SKM-1 (cell line): Measurements from ENCODE around the gene TUSC2.
A peak's percentile ranks its signal among the peaks of the same experiment; 100 is the strongest.

Source experiments
- DNase-seq: peaks from one replicate; lab custom pipeline; 2025; ENCODE audit not compliant: unreplicated experiment; lab: John Stamatoyannopoulos, UW

Gene TUSC2, protein sequence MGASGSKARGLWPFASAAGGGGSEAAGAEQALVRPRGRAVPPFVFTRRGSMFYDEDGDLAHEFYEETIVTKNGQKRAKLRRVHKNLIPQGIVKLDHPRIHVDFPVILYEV

DNA sequence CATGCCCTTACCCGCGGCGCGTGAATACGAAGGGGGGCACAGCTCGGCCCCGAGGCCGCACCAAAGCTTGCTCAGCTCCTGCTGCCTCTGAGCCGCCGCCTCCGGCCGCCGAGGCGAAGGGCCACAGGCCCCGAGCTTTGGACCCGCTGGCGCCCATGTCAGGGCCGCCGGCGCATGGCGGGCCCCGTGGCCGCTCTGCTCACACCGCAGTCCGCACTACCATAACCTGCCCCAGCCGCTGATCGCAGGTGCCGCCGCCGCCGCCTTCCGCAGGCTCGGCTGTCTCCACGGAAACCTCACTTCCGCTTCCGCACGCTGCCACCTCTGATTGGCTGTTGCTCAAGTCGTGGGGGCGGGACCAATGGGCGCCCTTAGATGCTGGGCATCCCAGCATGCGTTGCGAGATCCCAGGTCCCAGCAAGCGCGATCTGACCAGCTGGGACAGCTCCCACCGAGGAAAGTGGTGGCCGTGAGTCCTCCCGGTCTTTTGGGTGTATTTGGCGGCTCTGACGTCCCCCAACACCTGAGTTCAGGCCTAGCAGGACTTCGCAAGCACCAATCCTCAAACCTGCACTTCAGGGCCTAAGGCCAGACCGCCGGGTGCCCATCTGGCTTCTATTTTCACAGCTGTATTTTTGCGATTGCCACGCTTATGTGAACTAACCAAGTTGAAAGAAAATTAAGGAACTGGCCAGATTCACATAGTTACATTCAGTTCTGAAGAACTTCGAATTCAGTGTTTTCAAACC is at the start of gene TUSC2:
TUSC2 (minus strand) TSS at position 281 of the 749 bp plus-strand sequence; CDS start at position 157, 124 bp downstream.
- DNase-seq: peak; percentile 92

DNA sequence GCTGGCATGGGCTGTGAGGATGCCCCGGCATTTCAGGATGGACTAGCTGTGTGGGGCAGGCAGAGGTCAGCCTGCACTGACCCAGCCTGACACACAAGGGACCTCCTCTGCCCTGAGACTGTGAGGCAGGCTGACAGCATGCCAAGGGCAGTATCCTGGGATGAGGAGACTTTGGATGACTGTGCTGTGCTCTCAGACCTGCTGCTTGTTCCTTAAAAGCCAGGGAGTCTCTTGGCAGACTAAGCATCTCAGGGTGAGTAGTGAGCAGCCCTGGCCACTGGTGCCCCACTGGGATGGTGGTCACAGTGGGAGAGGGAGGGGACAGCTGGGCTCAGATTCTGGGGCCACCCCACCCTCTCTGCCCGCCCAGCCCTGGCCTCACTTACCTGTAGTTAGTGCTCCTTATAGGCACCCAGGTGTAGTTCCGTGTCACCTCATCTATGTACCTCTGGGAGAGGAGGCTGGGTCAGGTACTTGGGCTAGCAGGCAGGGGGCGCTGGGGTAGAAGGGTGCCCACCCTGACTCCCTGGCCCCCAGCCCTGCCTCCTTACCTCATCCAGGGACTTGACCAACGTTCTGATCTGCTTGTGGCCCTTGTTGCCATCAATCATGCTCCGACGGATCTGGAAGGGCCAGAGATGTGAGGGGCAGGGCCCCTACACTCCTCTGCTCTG is 47.4 kb upstream of the TUSC2 start:
- DNase-seq: no peak

DNA sequence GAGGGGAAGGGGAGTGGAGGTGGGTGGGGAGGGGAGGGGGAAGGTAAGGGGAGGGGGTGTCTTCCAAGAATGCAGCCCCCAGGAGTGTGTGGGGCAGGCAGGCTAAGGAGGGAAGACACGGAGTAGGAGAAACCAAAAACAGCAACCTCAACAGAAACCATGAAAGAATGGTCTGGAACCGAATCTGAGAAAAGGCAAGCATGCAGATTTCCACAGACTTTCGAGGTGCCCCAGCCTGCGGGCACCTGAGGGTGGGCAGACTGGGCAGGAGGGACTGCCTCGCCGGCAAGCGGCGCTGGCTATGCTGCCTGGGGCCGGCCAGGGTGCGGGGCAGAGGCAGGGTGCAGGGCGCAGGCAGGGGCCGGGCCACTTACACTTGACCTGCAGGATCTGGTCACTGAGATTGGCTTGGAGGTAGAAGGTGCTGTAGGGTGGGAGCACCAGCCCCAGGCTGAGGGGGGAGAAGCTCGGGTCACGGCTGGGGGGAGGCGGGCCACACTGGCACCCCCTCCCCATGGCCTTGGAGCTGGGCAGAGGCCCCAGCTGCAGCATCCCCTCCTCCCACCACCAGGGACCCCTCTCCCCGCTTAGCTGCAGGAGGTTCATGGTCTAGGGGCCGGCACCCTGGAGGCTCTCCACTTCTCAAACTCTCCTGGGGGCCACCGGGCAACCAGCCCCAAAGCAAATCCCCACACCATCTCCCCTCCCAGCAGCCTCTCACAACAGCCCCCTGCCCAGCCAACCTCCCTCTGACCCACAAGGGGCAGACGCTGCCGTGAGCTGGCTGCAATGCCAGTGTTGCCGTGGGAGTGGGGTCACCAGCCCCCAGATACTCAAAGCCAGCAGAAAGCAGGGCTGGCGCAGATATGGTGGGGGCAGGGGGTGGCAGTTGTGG is 46.6 kb upstream of the TUSC2 start:
- no peak for DNase-seq

DNA sequence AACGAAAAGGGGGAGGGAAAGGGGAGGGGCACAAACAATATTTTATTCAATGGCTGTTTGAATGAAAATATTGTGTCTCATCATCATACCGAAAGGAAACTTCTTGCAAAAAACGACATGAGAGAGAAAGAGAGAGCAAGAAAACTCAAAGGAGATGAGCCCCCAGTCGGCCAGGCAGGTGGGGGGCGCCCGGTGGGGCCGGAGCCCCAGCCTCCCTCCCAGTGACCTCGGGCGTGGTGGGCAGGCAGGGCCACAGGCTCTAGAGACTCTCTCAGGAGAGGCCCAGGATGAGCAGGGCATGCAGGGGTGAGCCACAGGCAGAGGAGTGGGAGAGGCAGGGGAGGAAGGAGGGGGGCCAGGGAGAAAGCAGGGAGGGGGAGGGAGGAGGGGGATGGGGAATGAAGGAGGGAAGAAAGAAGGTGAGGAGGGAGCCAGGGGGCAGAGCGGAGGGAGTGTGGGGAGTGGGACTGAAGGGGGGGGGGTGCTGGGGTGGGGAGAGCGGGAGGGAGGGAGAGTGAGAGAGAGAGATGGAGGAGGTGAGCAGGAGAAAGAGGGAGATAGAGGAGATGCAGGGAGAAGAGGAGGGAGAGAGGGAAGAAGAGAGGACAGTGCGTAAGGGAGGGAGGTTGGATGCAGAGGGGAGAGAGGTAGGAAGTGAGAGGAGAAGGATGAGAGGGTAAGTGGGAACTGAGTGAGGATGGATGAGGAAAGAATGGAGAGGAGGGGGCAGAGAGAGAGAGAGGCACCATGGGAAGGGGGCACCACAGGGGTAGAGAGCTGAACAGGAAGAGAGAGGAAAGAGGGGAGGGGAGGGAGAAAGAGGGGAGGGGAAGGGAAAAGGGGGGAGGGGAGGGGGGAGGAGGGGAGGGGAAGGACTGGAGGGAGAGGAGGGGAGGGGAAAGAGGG is 45.4 kb upstream of the TUSC2 start:
- no peak for DNase-seq

DNA sequence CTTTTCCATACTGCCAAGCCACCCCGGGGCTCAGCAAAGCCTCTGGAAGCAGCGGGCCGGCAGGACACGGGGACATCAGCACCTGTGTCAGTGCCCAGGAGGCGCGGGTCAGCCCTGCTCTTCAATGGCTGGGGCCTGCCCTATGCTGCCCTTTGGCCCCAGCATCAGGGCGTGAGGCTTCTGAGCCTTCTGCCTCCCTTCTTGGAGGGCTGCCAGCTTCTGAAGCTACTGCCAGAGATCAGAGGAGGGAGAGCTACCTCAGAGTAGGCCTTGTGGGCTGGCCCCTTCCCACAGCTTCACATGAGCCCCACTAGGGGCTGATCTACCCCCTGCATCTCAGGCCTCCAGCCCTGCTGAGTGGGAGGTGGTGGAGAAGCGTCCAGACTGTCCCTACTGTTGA is 44.3 kb upstream of the TUSC2 start:
- DNase-seq: no peak

DNA sequence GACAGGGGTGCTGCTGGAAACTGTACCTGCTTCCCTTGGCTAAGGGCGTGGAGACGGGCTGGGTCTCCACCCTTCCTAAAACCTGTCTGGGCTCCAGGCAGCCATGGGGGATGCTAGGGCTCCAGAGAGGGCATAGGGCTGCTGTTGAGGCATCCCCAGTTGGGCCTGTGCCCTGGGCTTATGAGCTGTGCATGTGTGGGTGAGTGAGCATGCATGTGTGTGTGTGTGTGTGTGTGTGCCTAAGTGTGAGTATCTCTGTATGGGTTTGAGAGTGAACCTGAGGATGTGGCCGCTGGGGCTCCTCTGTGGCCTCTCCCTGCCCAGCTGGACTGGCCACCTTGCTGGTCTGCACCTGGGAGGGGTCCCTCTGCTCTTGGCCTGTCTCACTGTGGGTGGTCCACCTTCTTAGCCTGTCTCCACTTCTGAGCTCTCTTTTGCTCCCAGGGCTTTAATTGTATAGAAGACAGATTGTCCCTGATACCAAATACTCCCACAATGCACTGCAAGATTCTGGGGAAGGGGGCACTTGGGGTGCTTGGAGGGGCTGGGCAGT is 43.2 kb upstream of the TUSC2 start:
- DNase-seq: no peak

DNA sequence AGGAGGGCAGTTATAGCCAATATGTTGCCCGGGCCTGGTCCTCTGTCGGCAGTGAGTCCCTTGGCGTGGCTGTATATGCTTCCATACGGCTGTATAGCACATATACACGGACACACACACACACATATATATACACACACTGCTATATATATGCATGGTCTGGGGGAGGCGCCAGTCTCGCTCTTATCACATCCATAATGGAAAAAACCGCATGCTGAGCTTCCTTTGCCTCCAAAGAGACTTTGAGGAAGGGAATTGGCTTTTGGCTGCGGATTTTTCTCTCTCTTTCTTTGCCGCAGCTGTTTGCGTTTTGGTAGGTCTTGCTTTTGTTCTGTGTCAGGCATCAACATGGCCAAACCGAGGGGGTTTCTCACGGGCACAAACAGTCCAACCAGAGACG is 42.6 kb upstream of the TUSC2 start:
- no peak for DNase-seq

DNA sequence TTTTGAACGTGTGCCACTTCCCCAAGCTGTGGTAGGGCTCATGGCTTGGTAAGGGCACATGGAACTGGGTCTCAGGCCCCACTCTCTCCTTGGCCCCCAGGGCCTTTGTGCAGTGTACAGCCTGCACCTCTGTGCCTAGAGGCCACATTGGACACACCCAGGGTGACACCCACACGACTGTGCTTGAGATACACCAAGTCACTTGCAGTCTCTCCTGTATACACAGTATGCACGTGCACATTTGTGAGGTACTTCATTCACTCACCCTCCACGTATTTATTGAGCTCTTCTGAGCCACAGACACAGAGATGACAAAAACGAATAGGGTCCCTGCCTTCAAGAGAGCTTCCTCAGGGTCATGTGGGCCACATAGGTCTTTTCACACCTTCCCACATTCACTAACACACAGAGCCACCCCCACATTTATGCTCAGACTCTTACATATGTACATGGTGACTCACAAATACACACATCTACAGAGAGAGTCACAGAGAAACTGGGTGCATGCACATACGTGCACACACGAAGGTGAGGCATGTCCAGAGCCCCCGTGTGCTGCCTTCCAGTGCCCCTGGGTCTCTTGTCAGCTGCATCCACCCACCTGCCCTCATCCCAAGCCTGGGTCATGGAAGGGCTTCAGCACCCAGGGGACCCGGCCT is 41.1 kb upstream of the TUSC2 start:
- no peak for DNase-seq

DNA sequence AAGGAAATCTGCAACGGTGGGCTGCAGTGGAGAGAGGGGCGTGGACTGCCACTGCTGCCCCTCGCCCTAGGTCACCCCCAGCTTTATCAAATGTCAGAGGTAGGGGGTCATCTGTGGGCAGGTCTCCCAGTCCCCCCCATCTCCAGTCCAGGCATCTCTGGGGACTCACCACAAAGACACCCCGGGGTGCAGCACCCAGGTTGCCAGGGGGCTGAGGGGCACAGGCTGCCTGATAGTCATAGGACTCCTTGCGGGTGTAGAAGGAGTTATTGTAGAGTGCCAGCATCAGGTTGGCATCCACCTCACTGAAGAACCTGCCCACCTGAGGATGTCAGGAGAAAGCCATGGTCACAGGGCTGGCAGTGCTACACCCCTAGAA is 37.8 kb upstream of the TUSC2 start:
- no peak for DNase-seq

DNA sequence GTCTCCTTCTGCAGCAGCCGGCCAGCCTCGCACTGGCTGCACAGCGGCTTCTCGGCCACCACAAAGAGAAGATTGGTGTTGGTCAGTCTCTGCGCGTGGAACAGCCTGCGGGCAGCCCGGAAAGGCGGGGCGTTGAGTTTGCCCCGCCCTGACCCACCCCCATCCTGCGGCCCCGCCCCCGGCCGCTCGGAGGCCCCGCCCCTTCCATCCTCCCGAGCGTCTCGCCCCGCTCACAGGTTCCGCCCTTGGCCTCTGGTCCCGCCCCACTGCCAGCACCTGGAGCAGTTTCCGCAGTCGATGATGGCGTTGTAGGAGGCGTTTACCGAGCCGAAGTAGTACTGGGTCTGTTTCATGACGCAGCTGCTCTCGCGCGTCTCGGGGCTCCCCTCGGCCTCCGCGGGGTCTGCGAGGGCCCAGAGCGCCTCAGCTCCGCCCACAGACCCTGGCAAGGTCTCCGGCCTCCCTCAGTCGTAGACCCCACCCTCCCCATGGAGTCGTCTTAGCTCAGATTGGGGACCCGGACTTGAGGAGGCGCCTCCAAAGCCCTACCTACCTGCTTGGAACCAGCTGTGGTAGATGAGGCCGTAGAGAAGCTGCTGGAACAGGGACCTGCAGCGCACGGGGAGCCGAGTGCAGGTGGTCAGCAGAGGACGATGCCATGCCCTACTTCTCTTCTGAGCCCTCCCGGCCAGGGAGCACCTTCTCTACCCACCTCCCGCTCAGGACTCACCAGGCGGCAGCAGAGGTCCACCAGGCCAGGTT is 37.2 kb upstream of the TUSC2 start:
- DNase-seq: peak; percentile 34

DNA sequence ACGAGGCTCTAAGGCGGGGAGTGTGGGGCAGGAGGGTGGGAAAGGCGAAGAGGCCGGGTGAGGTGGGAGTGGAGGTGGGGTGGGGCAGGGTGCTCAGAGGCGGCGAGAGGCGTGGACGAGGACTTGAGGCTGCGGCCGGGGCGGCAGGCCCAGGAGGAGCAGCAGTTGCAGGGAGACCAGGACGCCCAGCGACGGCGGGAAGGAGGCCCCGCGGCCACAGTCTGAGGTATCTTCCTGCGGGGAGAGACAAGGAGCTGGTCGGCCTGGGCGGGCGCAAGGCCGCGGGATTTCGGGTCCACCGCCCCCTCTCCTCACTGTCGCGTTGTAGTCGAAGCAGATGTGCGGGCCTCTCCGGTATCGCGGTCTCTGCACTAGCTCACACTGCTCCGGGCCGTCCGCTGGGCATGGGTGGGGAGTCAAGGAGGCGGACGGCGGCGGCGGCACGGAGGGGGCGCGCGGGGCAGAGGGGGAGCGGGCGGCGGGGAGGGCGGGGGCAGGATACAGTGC is 36.6 kb upstream of the TUSC2 start:
- DNase-seq: no peak

DNA sequence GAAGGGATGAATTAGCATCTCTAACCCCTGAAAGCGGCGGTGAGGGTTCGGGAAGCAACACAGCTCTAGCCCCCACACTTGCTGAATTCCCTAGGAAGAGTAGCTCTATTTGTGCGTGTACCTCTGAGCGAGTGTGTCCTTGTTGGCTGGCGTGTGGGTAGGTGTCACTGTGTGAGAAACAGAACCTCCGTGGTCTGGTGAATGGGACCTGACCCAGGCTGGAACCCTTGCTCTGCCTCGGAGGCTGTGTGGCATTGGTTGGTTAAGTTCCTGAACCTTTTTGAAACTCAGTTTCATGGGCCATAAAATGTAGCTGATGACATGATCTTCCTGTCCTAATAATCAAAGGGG is 31.7 kb upstream of the TUSC2 start:
- no peak for DNase-seq

DNA sequence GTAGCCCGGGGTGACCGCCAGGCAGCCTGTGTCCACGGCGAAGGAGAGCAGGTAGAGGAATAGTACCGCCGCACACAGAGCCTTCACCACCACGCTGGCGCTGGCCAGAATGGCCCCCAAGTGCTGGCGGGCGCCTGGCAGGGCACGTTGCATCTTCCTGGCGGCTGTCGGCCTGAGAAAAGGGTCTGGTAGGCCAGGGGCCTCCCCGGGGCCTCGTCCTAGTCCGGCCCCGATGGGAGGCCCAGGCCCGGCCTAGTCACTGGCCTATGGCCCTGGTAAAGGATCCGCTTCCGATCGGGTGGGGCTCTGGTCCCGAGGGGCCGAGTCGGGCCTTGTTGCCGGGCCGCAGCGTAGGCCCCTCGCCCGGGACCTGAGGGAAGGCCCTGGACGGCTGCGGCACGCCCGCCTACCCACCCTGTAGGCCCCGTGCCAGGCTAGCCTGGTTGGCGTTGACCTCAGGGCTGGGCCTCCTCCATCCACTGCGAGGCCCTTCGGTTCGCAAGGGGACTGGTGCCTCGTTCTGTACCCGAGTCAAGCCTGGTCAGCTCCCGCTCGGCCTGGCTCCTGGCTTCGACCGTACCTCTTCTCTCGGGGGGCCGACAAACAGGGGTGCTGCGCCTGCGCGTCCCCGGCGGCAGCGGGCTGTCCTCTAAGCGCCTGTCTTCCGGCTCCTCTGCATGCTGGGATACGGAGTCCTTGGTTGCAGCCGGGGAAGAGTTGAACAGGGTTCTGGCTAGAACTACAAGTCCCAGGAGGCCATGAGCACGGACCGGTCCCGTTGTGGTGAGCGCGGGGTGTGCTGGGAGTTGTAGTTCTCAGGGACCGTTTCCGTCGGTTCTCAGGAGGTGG is 31.1 kb upstream of the TUSC2 start, which contains the start of gene TMEM115:
TMEM115 (minus strand) TSS at position 611 of the 849 bp plus-strand sequence; CDS start at position 153, 458 bp downstream.
- peak; percentile 97 for DNase-seq

DNA sequence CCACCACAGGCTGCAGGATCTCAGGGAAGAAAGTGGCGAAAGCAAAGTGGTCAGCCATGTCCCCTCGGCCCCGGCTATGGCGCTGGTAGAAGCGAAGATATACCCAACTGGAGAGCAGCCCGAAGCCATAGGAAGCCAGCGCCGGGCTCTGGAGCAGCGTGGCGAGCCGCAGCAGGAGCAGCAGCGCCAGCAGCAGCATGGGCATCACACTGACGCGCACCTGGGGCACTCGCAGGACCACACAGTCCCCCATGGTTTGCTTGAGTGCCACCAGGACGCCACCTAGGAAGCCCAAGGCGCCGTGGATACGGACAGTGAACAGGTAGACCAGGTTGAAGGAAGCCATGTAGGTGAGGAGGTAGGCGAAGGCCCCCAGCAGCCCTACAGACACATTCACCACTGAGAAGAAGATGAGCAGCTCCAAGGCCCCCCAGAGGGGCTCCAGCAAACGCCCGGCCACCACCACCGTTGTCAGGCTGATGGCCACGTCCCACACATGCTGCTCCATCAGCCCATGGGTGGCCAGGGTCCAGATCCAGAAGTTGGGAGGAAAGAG is 30.4 kb upstream of the TUSC2 start:
- DNase-seq: no peak

DNA sequence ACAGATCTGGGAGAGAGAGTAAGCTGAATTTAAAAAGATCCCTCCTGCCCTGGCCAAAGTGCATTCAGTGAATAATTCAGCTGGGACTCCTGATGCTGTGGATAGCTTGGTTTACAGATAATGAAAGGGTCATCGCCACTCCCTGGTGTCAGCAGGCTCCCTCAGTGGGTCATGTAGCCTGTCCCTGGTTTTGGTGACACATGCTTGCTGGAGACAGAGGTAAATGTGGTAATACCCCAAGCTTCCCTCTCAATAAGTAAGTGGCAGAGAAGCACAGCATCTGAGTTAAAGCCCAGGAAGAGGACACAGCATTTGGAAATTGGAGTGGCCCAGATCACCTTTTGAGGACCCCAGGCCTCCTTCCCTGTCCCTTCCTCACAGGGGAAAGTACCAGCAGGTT is 29.5 kb upstream of the TUSC2 start:
- DNase-seq: no peak

DNA sequence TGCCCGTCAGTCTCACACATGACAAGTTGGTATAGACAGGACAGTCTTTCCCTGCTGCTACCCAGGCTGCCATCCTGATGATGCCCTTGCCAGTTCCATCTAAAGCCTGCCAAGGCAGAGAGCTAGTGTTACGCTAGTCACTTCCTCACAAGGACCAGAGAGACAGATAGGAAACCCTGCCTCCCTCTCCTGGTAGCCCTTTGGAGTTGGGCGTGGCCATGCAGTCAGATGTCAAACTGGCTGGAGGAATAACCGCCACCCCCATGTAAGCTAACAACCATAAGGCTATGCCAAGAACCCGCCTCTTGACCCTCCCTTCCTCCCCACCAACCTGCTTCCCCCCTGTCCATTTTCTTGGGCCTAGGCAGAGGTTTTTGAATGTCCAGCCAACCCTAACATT is 28.5 kb upstream of the TUSC2 start:
- no peak for DNase-seq

DNA sequence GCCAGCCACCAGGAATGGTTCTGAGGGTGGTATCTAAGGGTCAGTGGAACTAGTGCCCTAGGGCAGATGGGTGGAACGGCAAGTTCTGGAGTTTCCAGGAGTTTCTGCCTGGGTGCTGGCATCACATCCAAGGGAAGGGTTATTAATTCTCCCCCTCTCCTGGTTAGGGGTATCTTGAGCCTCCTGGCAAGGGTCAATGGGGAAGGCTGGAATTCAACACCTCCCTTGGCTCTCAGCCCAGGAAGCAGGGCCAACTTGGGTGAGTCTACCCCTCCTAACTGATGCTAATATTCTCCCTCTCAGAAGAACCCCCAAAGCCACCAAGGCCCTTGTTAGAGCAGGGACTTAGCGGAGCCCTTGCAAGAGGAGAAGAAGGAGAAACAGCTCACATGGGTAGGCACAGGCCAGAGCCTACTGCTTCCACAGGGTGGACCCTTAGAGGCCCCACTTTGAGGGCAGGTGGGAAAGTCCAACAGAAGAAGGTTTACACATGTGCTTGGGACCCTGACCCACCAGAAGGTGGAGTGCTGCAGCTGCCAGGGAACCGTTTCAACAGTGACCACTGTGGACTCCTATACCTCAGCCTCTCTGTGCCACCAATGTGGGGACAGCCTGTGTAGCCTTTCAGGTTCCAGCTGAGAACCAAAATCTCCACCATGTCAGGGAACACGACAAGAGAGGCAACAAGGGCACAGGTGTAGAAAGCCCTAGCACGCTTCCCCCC is 28.0 kb upstream of the TUSC2 start:
- no peak for DNase-seq
